Measurements from ENCODE around the gene OTUD5.
A peak's percentile ranks its signal among the peaks of the same experiment; 100 is the strongest.

OTUD5 gene

DNA sequence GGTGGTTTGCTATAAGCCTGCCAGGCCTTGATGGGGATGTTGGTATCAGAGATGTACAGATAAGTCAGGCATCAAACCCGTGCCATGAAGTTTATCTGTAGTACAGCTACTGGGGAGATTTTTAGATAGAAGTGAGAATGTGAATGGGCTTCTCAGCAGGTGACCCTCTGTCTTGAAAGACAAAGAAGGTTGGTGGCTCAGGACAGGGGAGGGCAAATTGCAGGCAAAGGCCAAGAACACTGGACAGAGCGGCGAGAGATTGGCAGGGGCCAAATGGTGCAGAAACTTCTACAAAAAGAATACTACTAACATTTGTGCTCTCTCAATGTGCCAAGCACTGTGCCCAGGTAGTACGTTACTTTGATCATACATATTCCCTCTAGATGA is 36.7 kb downstream of the OTUD5 start:
- no peak overlapping the region for H3K27ac ChIP-seq
- no peak overlapping the region for H3K4me3 ChIP-seq (ENCODE audit: low read depth, low read length)
- no peaks in the 10 kb centered on the region for H3K79me2 ChIP-seq
- TF ChIP-seq, protein P1, sequence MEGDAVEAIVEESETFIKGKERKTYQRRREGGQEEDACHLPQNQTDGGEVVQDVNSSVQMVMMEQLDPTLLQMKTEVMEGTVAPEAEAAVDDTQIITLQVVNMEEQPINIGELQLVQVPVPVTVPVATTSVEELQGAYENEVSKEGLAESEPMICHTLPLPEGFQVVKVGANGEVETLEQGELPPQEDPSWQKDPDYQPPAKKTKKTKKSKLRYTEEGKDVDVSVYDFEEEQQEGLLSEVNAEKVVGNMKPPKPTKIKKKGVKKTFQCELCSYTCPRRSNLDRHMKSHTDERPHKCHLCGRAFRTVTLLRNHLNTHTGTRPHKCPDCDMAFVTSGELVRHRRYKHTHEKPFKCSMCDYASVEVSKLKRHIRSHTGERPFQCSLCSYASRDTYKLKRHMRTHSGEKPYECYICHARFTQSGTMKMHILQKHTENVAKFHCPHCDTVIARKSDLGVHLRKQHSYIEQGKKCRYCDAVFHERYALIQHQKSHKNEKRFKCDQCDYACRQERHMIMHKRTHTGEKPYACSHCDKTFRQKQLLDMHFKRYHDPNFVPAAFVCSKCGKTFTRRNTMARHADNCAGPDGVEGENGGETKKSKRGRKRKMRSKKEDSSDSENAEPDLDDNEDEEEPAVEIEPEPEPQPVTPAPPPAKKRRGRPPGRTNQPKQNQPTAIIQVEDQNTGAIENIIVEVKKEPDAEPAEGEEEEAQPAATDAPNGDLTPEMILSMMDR (IDR thresholded peaks at IDR 0.05): no peak
- no peaks in the 10 kb centered on the region for H3K9me3 ChIP-seq (ENCODE audit: control insufficient read depth, low read length)
- H2AFZ ChIP-seq: no peak overlapping the region
- H3K36me3 ChIP-seq (ENCODE audit: control insufficient read depth, insufficient read depth, low read length): no peaks in the 10 kb centered on the region
- no peak overlapping the region for H3K9ac ChIP-seq
- no peaks in the 10 kb centered on the region for H3K27me3 ChIP-seq (ENCODE audit: control insufficient read depth, insufficient read depth, low read length)
- H3K4me1 ChIP-seq: peaks cover 6% of the 10 kb centered on the region
- no peak overlapping the region for H3K4me2 ChIP-seq (ENCODE audit: low read length)

DNA sequence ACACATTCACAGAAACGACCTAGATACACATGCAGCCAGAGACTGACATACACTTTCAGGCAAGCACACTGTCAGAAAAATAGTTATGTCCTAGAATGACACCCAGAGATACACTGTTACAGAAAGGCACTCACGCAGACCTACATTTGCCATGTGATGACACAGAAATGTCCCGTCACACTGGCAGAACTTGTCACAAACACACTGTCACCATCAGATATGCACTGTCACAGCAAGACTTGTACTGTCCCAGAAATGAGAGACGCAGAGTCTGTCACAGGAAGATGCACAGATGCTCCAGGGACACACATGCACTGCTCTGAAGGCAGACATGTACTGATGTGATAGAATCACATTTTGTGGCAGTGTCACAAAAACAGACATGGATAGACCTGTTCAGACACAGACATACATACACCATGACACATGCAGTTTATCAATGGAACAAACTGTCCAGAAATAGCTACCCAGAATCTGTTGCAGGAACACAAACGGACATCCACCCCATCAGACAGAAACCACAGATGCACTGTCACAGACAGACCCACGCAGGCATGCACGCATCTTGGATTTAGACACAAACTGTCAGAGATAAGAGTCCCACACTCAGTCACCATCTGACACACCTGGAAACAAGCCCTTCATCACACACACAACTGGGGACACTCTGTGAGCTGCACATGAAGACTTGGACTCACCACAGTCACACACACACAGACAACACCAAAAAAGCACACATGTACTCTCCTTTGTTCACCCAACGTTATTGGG is 37.3 kb downstream of the OTUD5 start:
- Histone ChIP-seq H3K36me3 (ENCODE audit: control insufficient read depth, insufficient read depth, low read length) (no peaks in the 10 kb centered on the region), H3K27ac (peak overlapping the region; percentile 84), H3K9ac (no peak overlapping the region), H3K4me3 (ENCODE audit: low read depth, low read length) (no peak overlapping the region), H3K4me2 (ENCODE audit: low read length) (no peak overlapping the region), H3K79me2 (no peaks in the 10 kb centered on the region), H3K27me3 (ENCODE audit: control insufficient read depth, insufficient read depth, low read length) (no peaks in the 10 kb centered on the region), H3K4me1 (peaks cover 6% of the 10 kb centered on the region), H3K9me3 (ENCODE audit: control insufficient read depth, low read length) (no peaks in the 10 kb centered on the region), H2AFZ (no peak overlapping the region)
- TF ChIP-seq, protein P1 (IDR thresholded peaks at IDR 0.05): no peak

DNA sequence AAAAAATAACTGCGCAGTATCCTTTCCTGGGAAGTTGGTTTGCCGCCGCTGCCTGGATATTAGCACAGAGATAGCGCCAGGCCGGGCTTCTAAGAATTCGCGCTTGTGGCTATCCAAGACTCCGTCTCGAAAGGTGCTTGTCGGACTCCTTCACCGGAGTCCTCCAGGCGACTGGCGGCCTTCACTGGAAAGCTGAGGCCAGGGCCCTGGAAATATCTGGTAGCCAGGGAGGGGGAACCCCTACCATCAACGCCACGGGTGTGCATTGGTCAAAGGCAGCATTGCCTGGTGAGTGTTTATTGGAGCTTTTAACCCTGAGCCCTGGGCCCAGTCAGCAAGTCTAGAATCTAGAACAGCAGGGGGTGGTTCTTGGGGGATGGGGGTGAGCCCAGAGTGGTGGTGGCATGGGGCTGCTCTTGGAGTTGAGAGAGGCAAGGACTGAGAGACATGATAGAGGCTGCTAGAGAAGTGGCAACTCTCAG is 38.0 kb downstream of the OTUD5 start:
- no peaks in the 10 kb centered on the region for H3K36me3 ChIP-seq (ENCODE audit: control insufficient read depth, insufficient read depth, low read length)
- no peaks in the 10 kb centered on the region for H3K79me2 ChIP-seq
- no peaks in the 10 kb centered on the region for H3K27me3 ChIP-seq (ENCODE audit: control insufficient read depth, insufficient read depth, low read length)
- H3K9me3 ChIP-seq (ENCODE audit: control insufficient read depth, low read length): no peaks in the 10 kb centered on the region
- peak overlapping the region; percentile 79 for H2AFZ ChIP-seq
- peaks cover 6% of the 10 kb centered on the region for H3K4me1 ChIP-seq
- H3K4me2 ChIP-seq (ENCODE audit: low read length): peak overlapping the region; percentile 68
- TF ChIP-seq, protein P1 (IDR thresholded peaks at IDR 0.05): no peak
- H3K9ac ChIP-seq: no peak overlapping the region
- H3K4me3 ChIP-seq (ENCODE audit: low read depth, low read length): peak overlapping the region; percentile 68
- H3K27ac ChIP-seq: peak overlapping the region; percentile 84

DNA sequence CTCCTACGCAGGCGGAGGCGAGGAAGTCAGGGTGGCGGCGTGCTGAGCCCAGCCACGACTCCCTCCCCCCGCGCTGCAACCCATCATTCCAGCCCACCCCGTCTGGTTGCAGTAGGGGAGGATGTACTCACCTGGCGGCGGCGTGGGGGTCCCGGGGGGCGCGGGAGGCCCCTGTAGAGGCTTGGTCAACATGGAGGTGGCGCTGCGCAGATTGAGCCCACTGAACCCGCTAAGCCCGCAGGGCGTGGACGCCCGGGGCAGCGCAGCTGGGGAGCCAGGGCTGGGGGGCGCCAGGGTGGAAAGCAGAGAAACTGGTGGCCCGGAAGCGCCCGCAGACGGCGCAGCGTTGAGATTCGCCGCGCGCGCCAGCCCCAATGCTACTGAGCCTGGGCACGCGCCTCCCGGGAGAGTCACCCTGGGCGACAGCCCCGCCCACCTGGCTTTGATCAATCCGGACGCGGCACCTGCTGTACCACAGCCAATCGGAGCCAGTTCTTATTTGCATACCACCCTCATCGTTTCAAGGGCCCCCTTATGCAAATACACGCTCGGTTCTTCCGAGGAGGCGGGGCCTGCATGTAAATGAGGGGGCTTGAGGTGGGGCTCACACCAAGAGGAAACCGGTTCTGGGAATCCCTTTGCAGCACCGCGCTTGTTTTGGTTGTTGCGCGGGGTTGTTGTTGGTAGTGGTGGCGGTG is 38.6 kb downstream of the OTUD5 start, which contains the start of gene PIM2:
Gene PIM2, minus strand, starts transcription at position 382 of the 698 bp plus-strand sequence. Its CDS starts 190 bp downstream, at position 192.
- no peaks in the 10 kb centered on the region for H3K36me3 ChIP-seq (ENCODE audit: control insufficient read depth, insufficient read depth, low read length)
- TF ChIP-seq, protein P1 (IDR thresholded peaks at IDR 0.05): no peak
- peak within 1 kb of the TSS; percentile 79 for H2AFZ ChIP-seq
- peak within 1 kb of the TSS; percentile 68 for H3K4me3 ChIP-seq (ENCODE audit: low read depth, low read length)
- peak within 1 kb of the TSS; percentile 84 for H3K27ac ChIP-seq
- H3K9ac ChIP-seq: peak within 1 kb of the TSS; percentile 50
- peaks cover 6% of the 10 kb centered on the region for H3K4me1 ChIP-seq
- peak within 1 kb of the TSS; percentile 79 for H3K4me2 ChIP-seq (ENCODE audit: low read length)
- H3K9me3 ChIP-seq (ENCODE audit: control insufficient read depth, low read length): no peaks in the 10 kb centered on the region
- no peaks in the 10 kb centered on the region for H3K27me3 ChIP-seq (ENCODE audit: control insufficient read depth, insufficient read depth, low read length)
- no peaks in the 10 kb centered on the region for H3K79me2 ChIP-seq
